Stimulated activated CD4-positive, alpha-beta T cell treated with anti-CD3 and anti-CD28 coated beads, TNF-alpha, amount 100 ng/mL, for 4 hours (primary cell): ENCODE measurements around the gene JPH3.

Experiments used
- DNase-seq, 3 experiments: peaks; one replicate each; pipeline ENCODE4 v3.0.0-alpha.2; 2020; ENCODE audit warnings: low read depth in 3 of 3

Gene JPH3

GRCh38 chr16:87653234-87653633 is 50.9 kb downstream of the JPH3 start:
- no peak for DNase-seq

GRCh38 chr16:87654826-87655225 is 52.5 kb downstream of the JPH3 start:
- no peak for DNase-seq

DNA sequence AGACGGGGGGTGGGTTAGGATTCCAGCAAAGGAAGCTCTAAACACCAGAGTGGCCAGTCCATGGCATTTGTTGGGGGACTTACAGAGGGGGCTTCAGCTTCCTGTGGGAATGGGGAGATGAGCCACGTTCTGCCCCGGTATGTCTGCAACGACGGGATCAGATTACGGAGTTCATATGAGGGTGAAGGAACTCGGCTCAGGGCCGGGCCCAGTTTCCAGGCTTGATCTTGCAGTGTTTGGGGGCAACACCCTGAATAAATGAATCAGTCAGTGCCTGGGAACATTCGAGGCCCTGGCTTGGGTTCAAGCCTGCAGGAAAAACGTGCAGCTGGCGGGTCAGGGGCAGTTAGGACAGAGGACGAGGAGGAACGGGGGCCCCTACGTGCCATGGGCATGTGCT is 54.0 kb downstream of the JPH3 start:
- no peak for DNase-seq

DNA sequence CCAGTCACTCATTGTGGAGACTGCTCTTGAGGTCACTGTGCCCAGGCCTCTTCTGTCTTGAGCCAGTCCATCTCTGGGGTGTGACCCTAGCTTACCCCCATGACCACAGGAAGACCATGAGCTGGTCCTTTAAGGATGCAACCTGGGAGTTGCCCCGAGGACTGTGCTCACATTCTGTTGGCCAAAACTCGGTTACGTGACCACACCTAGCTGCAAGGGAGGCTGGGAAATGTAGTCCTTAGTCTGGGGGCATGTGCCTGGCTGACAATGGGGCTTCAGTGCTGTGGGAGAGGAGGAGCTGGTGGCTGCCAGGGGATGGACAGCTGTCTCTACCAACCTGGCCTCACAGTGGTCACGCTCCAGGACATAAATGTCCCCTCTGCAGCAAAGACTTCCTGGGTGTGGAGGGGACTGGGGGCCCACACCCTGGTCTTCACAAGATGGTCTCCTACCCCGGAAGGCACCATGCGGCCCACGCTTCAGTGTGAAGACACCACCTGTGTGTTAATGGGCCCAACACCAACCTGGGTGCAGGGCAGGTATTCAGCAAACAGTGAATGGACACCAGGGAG is 55.4 kb downstream of the JPH3 start:
- no peak for DNase-seq

DNA sequence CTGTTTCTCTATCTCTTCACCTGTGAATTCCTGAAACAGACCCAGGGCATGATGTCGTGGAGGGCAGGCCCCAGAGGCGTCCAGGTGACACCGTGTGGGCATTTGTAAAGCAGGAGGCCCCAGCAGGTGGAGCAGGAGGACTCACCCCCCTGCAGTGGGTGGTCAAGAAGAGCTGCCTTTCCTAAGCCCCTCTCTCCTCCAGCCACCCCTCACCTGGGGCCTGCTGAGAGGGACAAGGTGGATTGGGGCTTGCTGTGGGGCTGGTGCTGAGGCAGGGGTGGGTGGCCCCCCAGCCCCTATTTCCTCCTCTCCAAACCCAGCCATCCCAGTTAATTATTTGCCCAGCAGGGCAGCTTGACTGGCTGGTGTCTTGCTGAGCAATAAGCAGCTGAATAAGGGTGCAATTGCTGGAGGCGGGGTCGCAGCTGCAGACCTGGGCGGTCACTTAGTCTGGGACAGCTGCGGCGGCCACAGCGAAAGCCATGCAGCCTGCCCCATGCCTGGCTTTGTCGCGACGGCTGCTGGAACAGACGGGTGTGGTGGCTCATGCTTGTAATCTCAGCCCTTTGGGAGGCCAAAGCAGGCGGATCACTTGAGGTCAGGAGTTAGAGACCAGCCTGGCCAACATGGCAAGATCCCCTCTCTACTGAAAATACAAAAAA is 56.4 kb downstream of the JPH3 start:
- DNase-seq: no peak

GRCh38 chr16:87661561-87661960 is 59.3 kb downstream of the JPH3 start:
- DNase-seq: no peak

GRCh38 chr16:87662254-87663204 is 60.2 kb downstream of the JPH3 start:
- DNase-seq: no peak

DNA sequence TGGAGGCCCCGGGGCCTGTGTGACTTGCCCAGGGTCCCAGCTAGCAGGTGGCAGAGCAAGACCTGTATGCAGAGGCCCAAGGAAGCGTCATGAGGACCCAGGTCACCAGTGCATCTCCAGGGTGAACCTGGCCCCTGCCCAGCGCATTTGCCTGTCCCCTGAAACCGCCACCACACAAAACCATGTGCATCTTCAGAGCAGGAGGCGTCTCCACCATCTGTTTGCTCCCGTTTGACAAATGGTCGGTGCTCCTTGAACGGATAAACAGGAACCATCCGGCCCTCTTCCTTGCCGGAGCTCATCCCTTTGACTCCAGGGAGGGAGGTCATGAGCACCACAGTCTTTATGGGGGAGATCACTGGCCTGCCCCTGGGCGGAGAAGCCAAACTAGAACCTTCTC is 62.5 kb downstream of the JPH3 start:
- DNase-seq: no peak

DNA sequence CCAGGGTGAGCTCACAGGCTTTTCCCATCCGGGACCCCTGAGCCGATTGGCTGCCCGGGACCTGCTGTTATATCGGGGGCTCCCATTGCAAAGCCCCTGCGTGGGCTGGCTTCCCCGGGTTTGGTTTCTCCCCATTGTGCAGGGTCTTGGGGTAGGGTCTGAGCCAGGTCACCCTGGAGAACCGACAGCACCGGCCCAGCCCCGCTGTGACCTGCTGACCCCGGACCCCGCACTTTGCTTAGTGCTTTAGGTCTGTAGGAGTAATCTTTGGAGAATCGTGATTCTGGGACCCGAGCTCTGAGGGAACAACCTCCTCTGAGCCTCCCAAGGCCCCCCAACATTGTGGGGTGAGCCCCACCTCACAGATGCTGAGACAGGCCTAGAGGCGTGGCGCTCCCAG is 62.9 kb downstream of the JPH3 start:
- no peak for DNase-seq

- DNase-seq: no peak
These were observed 64.6 kb downstream of the JPH3 start for GRCh38 chr16:87666919-87667318.

DNA sequence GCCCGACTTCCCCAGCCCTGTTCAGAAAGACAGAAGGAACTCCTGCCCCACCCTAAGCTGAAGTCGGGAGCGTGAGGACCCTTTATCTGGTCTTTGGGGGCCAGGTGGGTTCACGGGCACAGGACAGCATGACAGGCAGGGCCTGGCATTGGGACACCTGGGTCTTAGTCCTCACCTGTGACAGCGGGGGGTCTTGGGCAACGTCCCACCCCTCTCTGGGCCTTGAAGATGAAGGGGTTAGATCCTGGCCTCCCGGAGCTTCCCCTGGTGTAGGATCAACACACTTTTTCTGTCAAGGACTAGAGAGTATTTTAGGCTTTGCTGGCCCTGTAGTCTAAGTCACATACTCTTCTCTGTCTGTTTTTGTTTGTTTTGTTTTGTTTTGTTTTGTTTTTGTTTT is 65.1 kb downstream of the JPH3 start:
- DNase-seq: no peak

DNA sequence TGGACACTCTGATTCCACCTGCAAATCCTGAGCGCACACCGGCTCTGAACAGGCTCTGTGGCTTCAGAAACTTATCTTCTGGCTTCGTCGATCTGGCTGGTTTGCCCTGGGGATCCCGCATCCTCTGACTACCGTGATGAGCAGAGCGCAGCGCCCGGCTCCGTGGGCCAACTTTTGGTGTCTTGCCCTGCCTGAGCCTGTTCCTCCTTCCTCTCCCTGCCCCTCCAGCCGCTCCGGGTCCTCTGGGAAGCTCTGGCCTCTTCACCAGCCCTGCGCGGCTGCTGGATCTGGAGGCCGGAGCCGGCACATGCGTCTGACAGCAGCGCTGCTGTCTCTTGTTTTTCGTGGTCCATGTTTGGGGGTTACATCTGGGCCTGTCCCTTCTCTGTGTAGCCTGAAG is 65.6 kb downstream of the JPH3 start:
- no peak for DNase-seq

DNA sequence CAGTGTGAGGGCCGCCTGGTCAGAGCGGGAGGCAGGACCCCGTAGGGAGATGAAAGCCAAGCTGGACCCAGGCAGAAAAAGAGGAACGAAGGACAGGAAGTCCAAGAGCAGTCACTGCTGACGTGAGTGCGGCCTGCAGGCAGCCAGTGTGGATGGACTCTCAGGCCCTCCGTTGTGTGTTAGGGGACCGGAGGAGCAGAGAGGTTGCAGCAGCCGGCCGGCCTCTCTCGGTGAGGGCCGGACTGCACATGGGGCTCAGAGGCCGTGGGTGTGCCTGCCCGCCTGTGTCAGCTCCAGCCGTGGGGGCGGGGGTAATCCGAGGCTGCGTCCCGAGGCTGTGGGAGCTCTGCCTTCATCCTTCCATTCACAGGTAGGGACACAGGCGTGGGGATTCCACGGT is 67.4 kb downstream of the JPH3 start:
- no peak for DNase-seq

GRCh38 chr16:87671221-87671620 is 68.9 kb downstream of the JPH3 start:
- DNase-seq: no peak

DNA sequence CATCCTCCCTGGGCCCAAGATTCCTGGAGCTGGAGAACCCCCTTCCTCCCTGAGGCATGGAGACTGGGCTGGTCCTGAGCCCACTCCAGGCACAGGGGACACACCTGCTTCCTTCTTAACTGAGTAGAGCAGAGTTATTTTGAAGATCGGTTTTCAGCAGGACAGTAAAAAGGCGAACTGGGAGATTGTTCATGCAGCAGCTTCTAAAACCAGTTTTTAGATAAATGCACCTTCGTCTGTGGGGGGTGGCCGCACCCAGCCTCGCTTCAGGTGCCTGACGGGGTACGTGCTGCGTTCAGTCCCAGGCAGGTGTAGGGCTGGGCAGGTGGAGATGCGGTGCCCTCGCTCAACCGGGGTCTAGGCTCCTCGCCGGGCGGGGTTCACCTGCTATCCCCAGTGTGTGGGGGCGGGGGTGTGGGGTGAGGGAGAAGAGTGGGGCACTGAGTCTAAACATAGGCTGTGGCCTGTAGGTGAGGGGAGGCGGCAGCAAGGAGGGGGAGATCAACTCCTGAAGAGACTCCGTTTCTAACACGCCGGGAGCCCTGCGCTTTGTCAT is 69.5 kb downstream of the JPH3 start:
- no peak for DNase-seq

GRCh38 chr16:87674419-87674818 is 72.1 kb downstream of the JPH3 start:
- no peak for DNase-seq

DNA sequence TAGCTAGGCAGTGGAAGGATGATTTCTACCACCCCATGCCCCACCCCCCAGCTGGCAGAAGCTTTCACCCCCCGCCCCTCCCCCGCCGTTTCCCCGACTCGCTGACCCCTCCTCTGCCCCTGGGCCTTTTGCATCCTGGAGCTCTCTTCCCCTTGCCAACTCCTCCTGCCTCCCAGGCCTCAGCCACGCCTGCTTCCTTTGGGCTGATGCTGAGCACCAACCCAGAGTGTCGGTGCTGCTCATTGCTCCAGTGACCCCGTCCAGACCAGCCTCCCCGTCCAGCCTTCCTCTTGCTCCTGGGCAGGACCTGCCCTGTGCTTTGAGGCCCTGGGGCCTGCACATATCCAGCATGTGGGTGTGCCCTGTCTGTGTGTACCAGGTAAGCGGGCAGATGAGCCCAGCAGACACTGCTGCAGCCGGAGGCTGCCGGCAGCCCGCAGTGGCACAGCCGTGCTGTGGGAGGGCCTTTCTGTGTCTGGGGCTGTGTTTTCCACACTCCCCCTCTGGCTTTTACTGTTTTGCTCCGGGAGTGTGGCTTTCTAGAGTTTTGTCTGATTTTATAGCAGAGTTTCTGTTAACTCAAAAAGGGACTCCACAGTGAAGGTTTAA is 72.9 kb downstream of the JPH3 start:
- no peak for DNase-seq

- no peak for DNase-seq
These were observed 75.5 kb downstream of the JPH3 start for GRCh38 chr16:87677830-87678229.

DNA sequence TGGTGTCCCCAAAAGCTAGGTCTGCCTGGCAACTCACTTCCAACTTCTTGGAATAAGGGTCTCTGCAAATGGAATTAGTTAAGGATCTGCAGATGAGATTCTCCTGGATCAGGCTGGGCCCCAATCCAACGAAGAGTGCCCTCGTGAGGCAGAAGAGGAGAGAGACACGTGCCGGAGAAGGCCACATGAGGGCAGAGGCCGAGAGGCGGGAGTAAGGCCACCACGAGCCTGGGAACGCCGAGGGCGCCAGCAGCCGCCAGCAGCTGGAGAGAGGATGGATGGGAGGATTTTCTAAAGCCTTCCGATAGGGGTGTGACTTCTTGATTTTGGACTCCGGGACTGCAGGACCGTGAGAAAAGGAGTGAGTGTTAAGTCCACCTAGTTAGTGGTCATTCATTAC is 76.3 kb downstream of the JPH3 start:
- DNase-seq: no peak

- no peak for DNase-seq
These were observed 77.4 kb downstream of the JPH3 start for GRCh38 chr16:87679593-87680271.

GRCh38 chr16:87680272-87680644 is 78.0 kb downstream of the JPH3 start:
- no peak for DNase-seq
